ENCODE data around the gene MITF.

- no peak for TF ChIP-seq POLR2AphosphoS5 (IDR thresholded peaks at IDR 0.05; ENCODE audit: borderline replicate concordance, low read depth, low read length)
- TF ChIP-seq EZH2 (IDR thresholded peaks at IDR 0.05) = no peak
- TF ChIP-seq FOXP2 (optimal IDR thresholded peaks at IDR 0.05; ENCODE audit: control extremely low read depth, extremely low read length, insufficient read depth) = no peak
Measured at GRCh38 chr3:69817988-69818387, 78.7 kb downstream of the MITF start.
